GM19238 (cell line): ENCODE measurements around the gene DMRT3.

ENCODE experiments used
- DNase-seq: peaks from one replicate; pipeline ENCODE4 v3.0.0; 2011; ENCODE audit warnings: low spot score; ENCODE audit not compliant: insufficient read length

DMRT3 gene, protein sequence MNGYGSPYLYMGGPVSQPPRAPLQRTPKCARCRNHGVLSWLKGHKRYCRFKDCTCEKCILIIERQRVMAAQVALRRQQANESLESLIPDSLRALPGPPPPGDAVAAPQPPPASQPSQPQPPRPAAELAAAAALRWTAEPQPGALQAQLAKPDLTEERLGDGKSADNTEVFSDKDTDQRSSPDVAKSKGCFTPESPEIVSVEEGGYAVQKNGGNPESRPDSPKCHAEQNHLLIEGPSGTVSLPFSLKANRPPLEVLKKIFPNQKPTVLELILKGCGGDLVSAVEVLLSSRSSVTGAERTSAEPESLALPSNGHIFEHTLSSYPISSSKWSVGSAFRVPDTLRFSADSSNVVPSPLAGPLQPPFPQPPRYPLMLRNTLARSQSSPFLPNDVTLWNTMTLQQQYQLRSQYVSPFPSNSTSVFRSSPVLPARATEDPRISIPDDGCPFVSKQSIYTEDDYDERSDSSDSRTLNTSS

GRCh38 chr9:976258-976942 is at the start of gene DMRT3:
DMRT3 (plus strand) TSS chr9:976655; CDS start chr9:977002, 347 bp downstream.
- DNase-seq = no peak

GRCh38 chr9:926976-927375 is 49.5 kb upstream of the DMRT3 start:
- DNase-seq = no peak

DNA sequence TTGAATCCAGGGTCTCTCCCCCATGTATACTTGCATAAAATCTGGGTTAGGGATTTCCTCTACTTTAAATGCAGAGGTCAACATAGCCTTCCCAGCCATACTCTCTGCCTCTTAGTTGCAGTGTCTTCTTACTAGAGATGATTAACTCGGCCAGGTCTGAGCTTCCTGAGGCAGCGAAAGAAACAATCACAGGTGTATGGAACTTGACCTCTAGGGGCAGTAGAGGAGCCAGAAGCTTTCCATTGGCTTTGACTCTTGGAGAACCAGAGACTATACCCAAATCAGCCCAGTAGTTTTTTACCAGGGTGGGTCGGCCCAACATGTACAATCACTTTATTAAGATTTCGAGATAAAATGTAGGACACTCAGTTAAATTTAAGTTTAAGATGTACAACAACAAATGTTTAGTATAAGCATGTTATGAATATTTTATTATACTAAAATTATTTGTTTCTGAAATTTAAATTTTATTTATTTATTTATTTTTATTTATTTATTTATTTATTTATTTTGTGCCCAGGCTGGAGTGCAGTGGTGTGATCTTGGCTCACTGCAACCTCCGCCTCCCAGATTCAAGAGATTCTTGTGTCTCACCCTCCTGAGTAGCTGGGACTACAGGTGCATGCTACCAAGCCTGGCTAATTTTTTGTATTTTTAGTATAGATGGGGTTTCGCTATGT is 48.0 kb upstream of the DMRT3 start:
- DNase-seq = peak; percentile 9

DNA sequence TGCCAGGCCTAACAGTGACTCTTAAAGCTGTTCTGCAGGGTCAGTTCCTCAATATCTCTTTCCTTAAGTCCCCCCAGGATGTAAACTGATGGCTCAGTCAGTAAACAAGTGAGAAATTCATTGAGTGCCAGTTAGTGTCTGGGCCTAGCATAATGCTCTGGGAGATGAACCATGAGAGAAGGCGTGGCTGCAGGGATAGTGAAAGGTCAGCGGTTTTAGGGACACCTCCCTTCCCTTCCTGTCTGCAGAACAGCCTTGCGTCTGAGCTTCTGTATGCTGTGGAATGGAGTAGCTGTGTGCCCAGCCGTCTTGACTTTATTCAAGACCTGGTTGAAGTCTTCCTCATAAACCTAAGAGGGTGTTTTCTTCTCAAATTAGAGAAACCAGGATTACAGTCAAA is 46.7 kb upstream of the DMRT3 start:
- DNase-seq = no peak

- DNase-seq = no peak
These were observed 43.1 kb upstream of the DMRT3 start for GRCh38 chr9:933356-933755.

- no peak for DNase-seq
These were observed 41.0 kb upstream of the DMRT3 start for GRCh38 chr9:935348-935965.

GRCh38 chr9:942805-943580 is 33.5 kb upstream of the DMRT3 start:
- no peak for DNase-seq

GRCh38 chr9:947985-948384 is 28.5 kb upstream of the DMRT3 start:
- no peak for DNase-seq

DNA sequence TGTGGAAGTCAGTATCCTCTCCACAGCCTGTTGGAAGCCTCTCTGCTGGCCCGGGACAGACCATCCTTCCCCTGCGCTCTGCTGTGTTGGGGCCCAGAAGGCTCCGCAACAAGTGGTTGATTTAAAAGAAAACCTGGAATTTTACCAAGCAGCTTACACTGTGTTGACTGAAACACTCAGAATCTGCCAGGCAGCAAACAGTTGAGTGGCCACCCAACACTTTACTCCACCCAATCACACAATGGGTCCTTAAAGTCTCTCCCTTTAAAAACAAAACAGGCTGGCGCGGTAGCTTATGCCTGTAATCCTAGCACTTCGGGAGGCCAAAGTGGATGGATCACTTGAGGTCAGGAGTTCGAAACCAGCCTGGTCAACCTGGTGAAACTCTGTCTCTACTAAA is 28.0 kb upstream of the DMRT3 start:
- DNase-seq = no peak

DNA sequence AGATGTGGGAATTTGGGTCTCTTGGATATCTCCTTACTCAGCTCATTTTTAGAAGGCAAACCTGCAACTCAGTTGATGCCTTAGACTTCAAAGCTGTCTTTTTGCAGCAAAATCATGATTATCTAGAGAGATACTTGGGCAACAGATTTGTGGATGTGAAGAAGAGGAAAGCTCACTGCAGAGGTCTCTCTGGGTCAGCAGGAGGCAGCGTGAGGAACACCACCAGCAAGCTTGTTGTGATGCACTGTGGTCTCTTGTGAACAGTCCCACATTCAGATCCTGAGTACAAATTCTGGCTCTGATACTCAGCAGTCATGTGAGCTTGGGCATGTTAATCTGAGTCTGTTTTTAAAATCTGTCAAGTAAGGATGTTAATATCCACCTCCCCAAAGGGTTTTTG is 26.3 kb upstream of the DMRT3 start:
- DNase-seq = no peak

GRCh38 chr9:952546-952945 is 23.9 kb upstream of the DMRT3 start:
- no peak for DNase-seq

DNA sequence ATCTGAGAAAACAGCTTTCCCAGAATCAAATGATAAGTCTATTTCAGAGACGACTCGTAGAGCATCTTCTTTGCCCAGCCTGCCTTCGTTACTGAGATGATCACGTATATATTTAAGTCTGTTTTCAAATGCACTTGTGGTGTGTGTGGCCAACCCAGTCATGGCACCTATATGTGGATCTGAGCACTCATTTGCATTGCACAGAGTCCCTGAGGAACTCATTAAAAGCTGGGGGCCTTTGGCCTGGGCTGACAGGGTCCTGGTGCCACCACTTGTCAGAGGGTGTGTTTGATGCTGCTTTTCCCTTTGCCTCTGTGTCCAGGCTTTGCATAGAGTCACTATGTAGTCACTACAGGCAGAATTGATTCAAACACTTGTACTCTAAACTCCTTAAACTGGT is 17.4 kb upstream of the DMRT3 start:
- DNase-seq = no peak

DNA sequence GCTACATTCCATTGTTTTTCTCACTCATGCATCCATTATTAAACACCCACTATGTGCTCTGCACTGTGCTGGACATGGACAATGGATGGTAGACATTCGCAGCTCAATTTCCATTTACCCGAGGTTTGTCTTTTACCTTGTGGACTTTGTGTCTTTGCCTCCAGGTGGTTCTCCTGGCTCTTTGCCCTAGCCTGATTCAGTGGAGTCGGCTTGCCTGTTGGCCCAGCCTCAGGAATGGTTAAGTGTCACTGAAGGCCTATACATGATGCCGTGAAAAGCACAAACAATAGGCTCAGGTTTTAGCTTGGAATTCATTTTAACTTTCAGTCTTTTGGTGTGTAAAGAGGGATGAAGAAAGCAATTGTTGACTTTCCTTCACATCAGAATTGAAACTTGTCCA is 16.5 kb upstream of the DMRT3 start:
- DNase-seq = no peak

DNA sequence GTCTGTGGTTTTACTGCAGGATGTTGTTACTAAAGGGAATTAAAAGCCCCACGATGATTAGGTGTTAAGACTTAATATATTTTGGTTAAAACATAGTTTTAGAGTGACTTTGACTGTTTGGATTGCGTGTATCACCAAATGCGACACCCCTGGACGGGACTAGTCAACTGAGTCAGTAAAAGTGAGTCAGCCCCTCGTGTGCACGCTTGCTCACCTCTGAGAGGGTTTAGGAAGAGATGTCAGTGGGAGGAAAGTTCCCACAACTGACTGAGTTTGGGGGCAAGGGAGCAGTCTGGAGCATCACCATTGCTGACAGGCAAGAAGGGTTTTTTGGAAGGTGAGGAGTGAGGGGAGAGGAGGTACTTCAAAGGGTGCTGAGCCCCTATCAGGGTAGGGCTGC is 14.4 kb upstream of the DMRT3 start:
- DNase-seq = no peak

- no peak for DNase-seq
These were observed 11.0 kb upstream of the DMRT3 start for GRCh38 chr9:965497-965896.

DNA sequence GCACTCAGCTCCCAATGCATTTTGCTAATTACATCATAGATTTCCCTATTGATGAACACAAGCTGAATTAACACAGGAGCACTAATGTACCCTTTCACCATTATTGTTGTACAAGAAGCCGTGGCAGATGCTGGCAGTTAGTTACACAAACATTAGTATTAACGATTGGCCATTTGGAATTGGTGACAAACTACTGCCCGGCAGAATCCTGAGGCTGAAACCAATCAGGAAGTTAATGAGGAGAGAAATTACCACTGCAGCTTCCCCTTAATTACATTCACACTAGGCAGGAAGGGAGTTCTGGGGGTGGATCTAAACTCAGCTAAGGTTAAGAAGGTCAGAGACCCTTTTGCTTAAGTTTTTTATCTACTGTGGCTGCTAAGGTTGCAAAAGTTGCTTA is 9.6 kb upstream of the DMRT3 start:
- DNase-seq = no peak

DNA sequence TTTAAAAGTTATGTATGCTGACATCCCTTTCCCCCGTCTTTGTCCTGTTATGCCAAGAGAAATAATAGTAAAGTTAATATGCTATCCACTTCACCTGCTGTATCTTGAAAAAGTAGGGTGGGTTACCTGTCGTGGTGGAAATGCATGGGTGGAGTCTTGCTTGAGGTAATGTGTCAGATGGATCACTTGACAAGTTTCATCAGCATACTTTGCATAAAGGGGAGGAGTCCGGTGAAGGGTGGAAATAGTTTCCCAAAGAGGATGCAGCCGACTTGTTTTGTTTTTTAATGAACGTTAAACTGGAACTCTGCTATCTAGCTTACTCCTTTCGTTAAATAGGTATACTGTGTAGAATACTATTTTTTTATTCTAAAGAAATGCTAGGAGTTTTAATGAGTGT is 9.0 kb upstream of the DMRT3 start:
- no peak for DNase-seq

DNA sequence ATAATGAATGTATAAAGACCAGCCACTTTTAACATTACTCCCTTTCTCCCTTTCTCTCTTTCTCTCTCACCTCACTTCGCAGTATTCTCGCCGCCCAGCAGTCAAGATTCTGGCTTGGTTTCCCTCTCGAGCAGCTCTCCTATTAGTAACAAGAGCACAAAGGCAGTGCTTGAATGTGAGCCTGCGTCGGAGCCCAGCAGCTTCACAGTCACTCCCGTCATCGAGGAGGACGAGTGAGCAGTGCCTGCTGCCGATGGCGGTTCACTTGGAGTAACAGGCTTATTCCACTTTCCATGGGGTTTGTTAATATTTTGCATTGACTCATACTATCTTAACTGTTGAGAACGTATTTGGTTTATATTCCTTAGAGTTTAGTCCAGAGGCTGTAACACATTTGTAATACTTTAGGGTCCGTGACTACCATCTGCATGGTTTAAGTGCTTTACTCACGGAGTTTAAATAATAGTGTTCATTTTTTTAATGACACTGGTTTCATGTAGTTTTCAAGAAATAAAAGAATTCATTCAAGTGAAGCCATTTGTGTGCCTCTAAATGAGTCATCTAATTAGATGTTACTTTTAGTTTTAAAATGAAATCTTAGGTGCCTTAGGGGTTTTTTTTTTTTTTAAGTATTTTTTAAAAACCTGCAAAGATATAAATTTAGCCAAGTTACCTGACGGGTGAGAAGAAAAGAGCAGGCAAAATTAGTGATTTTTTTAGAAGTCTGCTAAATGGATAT is 8.4 kb upstream of the DMRT3 start:
- no peak for DNase-seq

DNA sequence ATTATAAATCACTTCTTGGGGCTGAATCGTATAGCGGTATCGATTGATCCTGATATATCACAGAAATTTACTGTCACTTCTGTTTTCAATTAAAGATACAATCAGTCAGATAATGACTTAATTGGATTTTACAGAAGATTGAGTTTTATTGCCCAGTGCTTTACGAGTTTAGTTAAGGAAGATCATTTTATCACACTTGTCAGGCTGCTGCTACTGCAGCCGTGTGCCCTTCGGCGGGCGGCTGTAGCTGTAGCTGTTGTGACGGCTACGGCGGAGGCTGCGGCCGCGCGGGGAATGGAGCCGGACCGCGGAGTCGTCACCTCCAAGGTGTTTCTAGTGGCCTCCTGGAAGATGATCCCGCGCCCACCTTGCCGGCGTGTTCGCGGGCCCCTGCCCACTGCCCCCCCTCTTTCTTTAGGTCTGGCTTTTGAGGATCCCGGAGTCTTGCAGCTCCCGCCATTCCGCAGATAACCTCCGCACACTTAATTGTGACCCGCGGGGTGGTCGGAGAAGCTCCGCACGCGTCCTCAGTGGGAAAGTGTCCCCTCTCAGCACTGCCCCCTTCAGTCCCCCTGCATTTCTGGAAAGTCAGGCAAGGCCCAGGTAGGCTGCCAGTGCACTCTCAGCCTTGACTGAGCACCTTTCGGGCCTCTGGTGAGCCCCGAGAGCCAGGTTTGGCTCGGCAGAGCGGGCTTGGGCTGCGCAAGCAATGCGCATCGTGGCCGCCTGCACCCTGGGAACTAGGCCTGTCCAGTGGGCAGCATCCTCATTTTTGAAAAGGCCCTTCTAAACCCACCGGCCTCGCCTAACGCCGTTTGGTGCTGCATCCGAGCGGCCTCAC is 6.9 kb upstream of the DMRT3 start:
- DNase-seq = no peak
